IMR-90 (cell line): ENCODE measurements around the gene CAGE1.

Experiments
- CTCF ChIP-seq: conservative IDR thresholded peaks from 2 replicates; pipeline ENCODE4 v1.5.1; 2012; ENCODE audit warnings: mild to moderate bottlenecking, low read depth, low read length, improper control_type of control experiment
- FOS ChIP-seq: fragments of 150-350 bp; IDR thresholded peaks from 2 replicates; pipeline ENCODE4 v1.6.1; 2016; ENCODE audit warnings: low read depth, low read length
- MAFK ChIP-seq: IDR thresholded peaks from 2 replicates; pipeline ENCODE4 v1.6.1; 2012; ENCODE audit warnings: low read depth, low read length, improper control_type of control experiment
- POLR2A ChIP-seq: IDR thresholded peaks from 2 replicates; pipeline ENCODE4 v1.6.1; 2012; ENCODE audit warnings: mild to moderate bottlenecking, low read depth, low read length
- RAD21 ChIP-seq: IDR thresholded peaks from 2 replicates; pipeline ENCODE4 v1.6.1; 2012; ENCODE audit warnings: low read length, improper control_type of control experiment
- SMC3 ChIP-seq: fragments of 150-350 bp; IDR thresholded peaks from 2 replicates; pipeline ENCODE4 v1.6.1; 2016; ENCODE audit warnings: low read depth, mild to moderate bottlenecking, antibody characterized with exemption, low read length, moderate library complexity
- USF2 ChIP-seq: fragments of 150-350 bp; IDR thresholded peaks from 2 replicates; pipeline ENCODE4 v1.6.1; 2017; ENCODE audit warnings: mild to moderate bottlenecking, antibody characterized with exemption, low read length, low read depth

DNA sequence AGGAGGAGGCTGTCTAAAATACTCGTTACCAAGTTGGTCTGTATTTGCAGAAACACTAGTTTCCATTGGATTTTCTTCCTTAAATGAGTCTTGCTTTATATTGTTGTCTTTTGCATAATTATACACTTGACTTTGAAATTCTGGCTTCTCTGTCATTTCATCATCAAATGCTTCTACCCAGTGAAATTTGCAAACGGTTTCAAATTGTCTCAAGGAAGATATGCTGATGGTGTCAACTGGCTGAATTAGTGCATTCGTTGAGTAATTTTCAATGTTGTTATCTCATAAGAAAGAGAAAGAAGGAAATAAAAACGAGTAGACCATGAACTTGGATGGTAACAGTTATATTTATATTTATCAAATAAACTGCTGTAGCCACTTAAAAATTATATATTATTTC, 10.8 kb downstream of the CAGE1 start:
- TF ChIP-seq CTCF (no peak), RAD21 (no peak), USF2 (no peak), POLR2A (no peak), SMC3 (no peak), MAFK (no peak), FOS (no peak)
